WTC11 (cell line): ENCODE results near the gene CDK11B. TPM values are rescaled to one million over a fixed set of nuclear protein-coding genes. Genes with fewer than 3 reads are reported as not detected.

Source experiments
- ATAC-seq: fragments of 200-7000 bp; cut with Tn5 transposase; 2 replicates; pipeline ENCODE4 v1.10.0; 2021; ENCODE audit warnings: mild to moderate bottlenecking, moderate library complexity
- CTCF ChIA-PET: fragments of 300-600 bp; sonication (Branson Sonifier 250); formaldehyde crosslinking; loops from one replicate; lab custom pipeline; 2021; ENCODE audit warnings: antibody characterized with exemption; lab: Charles Lee
- POLR2A ChIA-PET: fragments of 350-600 bp; sonication (Branson Sonifier 250); formaldehyde crosslinking; loops from one replicate; lab custom pipeline; 2021; ENCODE audit warnings: antibody characterized with exemption; lab: Charles Lee
- DNase-seq: peaks from one replicate; pipeline ENCODE4 v3.0.0; 2021; ENCODE audit warnings: low spot score
- H3K27ac Mint-ChIP-seq: 2 replicates; pipeline ENCODE4 v1.8.0; 2021; ENCODE audit warnings: mixed read lengths
- H3K27me3 Mint-ChIP-seq: 2 replicates; pipeline ENCODE4 v1.8.0; 2021; ENCODE audit warnings: low read depth, mild to moderate bottlenecking, moderate library complexity, mixed read lengths
- H3K36me3 Mint-ChIP-seq: 2 replicates; pipeline ENCODE4 v1.8.0; 2021; ENCODE audit warnings: mixed read lengths
- H3K4me1 Mint-ChIP-seq: 2 replicates; pipeline ENCODE4 v1.8.0; 2022; ENCODE audit warnings: mixed read lengths
- H3K4me3 Mint-ChIP-seq: 2 replicates; pipeline ENCODE4 v1.8.0; 2021; ENCODE audit warnings: mild to moderate bottlenecking, moderate library complexity, mixed read lengths
- H3K9me3 Mint-ChIP-seq: 2 replicates; pipeline ENCODE4 v1.8.0; 2021; ENCODE audit warnings: mixed read lengths
- CREM ChIP-seq: sonication (generic); formaldehyde crosslinking; IDR thresholded peaks from 2 replicates; pipeline ENCODE4 v1.8.1; 2022; ENCODE audit warnings: mild to moderate bottlenecking, missing genetic modification reagents, moderate library complexity
- ELF4 ChIP-seq: sonication (generic); formaldehyde crosslinking; IDR thresholded peaks from 2 replicates; pipeline ENCODE4 v1.8.1; 2022; ENCODE audit warnings: low read depth, mild to moderate bottlenecking, moderate library complexity, missing genetic modification reagents
- ETV6 ChIP-seq: sonication (generic); formaldehyde crosslinking; IDR thresholded peaks from 2 replicates; pipeline ENCODE4 v1.8.1; 2022; ENCODE audit warnings: mild to moderate bottlenecking, missing genetic modification reagents
- KAT7 ChIP-seq: sonication (generic); formaldehyde crosslinking; IDR thresholded peaks from 2 replicates; pipeline ENCODE4 v1.8.1; 2023; ENCODE audit warnings: missing genetic modification reagents, mild to moderate bottlenecking, borderline replicate concordance
- NFATC4 ChIP-seq: fragments of 250-450 bp; sonication (Bioruptor Pico); IDR thresholded peaks from 2 replicates; pipeline ENCODE4 v1.9.0; 2021; ENCODE audit warnings: mild to moderate bottlenecking
- ZNF263 ChIP-seq: sonication (generic); formaldehyde crosslinking; IDR thresholded peaks from 2 replicates; pipeline ENCODE4 v1.8.1; 2022; ENCODE audit warnings: low read depth, mild to moderate bottlenecking, moderate library complexity, missing genetic modification reagents
- total RNA-seq: library from RNA; stranded (reverse); gene quantifications from 3 replicates; pipeline ENCODE4 v1.2.3, GENCODE V29; 2021
- TF ChIP-seq, protein P1 (sequence below): sonication (generic); formaldehyde crosslinking; IDR thresholded peaks from 2 replicates; pipeline ENCODE4 v1.8.1; 2022; ENCODE audit warnings: mild to moderate bottlenecking, missing genetic modification reagents, moderate library complexity, borderline replicate concordance
- TF ChIP-seq, protein P2 (sequence below): sonication (generic); formaldehyde crosslinking; conservative IDR thresholded peaks from 2 replicates; pipeline ENCODE4 v1.8.1; 2023; ENCODE audit warnings: mild to moderate bottlenecking, low read depth, missing genetic modification reagents, moderate library complexity
- TF ChIP-seq, protein P3 (sequence below): sonication (generic); formaldehyde crosslinking; IDR thresholded peaks from 2 replicates; pipeline ENCODE4 v1.8.0; 2022; ENCODE audit warnings: missing genetic modification reagents
- TF ChIP-seq, protein P4 (sequence below): sonication (generic); formaldehyde crosslinking; IDR thresholded peaks from 2 replicates; pipeline ENCODE4 v1.8.0; 2023; ENCODE audit warnings: missing genetic modification reagents
- TF ChIP-seq, protein P5 (sequence below): sonication (generic); formaldehyde crosslinking; IDR thresholded peaks from 2 replicates; pipeline ENCODE4 v1.8.0; 2023; ENCODE audit warnings: missing genetic modification reagents, mild to moderate bottlenecking, borderline replicate concordance

The CDK11B gene
- total RNA-seq, 1 experiment from 2014 or later: 41.2 TPM

DNA sequence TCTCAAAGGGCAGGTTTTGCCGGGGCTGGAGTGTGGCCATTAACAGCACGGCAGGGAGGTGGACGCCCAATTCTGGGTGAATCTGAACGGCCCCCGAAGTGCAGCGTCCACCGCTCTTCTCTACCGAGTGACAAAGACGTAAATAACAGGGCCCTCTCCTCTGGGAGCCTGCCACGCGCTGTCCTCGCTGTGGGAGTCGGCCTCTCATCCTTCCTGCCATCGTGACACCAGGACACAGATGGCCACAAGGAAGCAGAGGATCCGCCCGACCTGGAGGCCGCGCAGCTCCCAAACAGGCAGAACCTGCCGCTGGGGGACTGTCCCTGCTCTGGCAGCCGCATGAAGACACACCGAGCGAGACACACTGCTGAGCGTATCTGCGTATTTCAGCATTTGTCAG, 12.1 kb upstream of the CDK11B start (continued):
- TF ChIP-seq, protein P1, sequence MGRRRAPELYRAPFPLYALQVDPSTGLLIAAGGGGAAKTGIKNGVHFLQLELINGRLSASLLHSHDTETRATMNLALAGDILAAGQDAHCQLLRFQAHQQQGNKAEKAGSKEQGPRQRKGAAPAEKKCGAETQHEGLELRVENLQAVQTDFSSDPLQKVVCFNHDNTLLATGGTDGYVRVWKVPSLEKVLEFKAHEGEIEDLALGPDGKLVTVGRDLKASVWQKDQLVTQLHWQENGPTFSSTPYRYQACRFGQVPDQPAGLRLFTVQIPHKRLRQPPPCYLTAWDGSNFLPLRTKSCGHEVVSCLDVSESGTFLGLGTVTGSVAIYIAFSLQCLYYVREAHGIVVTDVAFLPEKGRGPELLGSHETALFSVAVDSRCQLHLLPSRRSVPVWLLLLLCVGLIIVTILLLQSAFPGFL (CRISPR knock-in tag): no peak
- TF ChIP-seq, protein P2, sequence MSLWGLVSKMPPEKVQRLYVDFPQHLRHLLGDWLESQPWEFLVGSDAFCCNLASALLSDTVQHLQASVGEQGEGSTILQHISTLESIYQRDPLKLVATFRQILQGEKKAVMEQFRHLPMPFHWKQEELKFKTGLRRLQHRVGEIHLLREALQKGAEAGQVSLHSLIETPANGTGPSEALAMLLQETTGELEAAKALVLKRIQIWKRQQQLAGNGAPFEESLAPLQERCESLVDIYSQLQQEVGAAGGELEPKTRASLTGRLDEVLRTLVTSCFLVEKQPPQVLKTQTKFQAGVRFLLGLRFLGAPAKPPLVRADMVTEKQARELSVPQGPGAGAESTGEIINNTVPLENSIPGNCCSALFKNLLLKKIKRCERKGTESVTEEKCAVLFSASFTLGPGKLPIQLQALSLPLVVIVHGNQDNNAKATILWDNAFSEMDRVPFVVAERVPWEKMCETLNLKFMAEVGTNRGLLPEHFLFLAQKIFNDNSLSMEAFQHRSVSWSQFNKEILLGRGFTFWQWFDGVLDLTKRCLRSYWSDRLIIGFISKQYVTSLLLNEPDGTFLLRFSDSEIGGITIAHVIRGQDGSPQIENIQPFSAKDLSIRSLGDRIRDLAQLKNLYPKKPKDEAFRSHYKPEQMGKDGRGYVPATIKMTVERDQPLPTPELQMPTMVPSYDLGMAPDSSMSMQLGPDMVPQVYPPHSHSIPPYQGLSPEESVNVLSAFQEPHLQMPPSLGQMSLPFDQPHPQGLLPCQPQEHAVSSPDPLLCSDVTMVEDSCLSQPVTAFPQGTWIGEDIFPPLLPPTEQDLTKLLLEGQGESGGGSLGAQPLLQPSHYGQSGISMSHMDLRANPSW (CRISPR knock-in tag): no peak
- TF ChIP-seq ETV6: no peak
- TF ChIP-seq, protein P3, sequence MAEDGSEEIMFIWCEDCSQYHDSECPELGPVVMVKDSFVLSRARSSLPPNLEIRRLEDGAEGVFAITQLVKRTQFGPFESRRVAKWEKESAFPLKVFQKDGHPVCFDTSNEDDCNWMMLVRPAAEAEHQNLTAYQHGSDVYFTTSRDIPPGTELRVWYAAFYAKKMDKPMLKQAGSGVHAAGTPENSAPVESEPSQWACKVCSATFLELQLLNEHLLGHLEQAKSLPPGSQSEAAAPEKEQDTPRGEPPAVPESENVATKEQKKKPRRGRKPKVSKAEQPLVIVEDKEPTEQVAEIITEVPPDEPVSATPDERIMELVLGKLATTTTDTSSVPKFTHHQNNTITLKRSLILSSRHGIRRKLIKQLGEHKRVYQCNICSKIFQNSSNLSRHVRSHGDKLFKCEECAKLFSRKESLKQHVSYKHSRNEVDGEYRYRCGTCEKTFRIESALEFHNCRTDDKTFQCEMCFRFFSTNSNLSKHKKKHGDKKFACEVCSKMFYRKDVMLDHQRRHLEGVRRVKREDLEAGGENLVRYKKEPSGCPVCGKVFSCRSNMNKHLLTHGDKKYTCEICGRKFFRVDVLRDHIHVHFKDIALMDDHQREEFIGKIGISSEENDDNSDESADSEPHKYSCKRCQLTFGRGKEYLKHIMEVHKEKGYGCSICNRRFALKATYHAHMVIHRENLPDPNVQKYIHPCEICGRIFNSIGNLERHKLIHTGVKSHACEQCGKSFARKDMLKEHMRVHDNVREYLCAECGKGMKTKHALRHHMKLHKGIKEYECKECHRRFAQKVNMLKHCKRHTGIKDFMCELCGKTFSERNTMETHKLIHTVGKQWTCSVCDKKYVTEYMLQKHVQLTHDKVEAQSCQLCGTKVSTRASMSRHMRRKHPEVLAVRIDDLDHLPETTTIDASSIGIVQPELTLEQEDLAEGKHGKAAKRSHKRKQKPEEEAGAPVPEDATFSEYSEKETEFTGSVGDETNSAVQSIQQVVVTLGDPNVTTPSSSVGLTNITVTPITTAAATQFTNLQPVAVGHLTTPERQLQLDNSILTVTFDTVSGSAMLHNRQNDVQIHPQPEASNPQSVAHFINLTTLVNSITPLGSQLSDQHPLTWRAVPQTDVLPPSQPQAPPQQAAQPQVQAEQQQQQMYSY: no peak
- no peak for TF ChIP-seq CREM (CRISPR knock-in tag)

DNA sequence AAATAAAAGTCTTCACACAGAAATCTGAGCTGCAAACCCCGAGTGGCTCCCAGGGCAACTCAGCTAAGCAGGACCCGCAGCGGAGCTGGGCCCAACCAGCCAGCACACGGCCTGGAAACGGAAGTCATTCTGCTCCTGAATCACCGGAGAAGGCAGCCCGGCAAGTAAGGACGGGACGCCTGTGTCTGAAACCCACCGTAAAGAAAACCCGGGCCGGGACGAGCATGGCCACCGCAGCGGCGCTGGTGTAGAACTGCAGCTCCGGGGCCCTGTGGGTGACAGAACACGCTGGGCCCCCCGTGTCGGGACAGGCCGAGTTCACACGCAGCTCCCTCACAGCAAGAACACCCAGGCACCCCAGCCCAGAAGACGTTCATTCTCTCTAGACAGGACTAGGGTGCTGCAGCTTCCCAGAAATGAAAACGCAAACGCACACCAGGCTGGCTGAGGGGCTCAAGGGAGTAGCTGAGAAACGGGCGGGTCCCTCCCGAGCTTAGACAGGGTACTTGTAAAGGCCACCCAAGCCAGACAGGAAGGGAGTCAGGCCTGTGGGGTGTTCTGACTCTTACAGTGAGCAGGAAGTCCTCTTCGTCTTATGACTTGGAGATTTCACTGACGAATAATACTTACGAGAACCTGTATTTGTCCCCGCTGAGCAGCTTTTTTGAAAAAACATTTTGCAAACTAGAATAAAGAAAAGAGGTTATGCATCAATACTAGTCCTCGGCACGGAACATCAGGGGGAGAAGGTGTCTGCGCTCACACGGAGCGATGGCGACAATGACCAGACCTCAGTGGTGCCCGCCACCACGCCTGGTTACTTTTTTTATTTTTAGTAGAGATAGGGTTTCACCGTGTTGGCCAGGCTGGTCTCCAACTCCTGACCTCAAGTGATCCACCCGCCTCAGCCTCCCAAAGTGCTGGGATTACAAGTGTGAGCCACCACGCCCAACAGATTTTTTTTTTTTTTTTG, 10.9 kb upstream of the CDK11B start:
- DNase-seq (no peak), ATAC-seq (no peak)
- POLR2A ChIA-PET: no interaction called here
- TF ChIP-seq ELF4 (no peak), KAT7 (CRISPR knock-in tag) (no peak)
- TF ChIP-seq, protein P4, sequence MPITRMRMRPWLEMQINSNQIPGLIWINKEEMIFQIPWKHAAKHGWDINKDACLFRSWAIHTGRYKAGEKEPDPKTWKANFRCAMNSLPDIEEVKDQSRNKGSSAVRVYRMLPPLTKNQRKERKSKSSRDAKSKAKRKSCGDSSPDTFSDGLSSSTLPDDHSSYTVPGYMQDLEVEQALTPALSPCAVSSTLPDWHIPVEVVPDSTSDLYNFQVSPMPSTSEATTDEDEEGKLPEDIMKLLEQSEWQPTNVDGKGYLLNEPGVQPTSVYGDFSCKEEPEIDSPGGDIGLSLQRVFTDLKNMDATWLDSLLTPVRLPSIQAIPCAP (CRISPR knock-in tag): no peak
- TF ChIP-seq, protein P1 (CRISPR knock-in tag): no peak
- CTCF ChIA-PET: interaction anchor here (1.9 kb wide), 1 partner anchor 9 kb away, joined by 15 read pairs; no protein-coding TSS in a partner anchor
- H3K4me3 Mint-ChIP-seq: no peak overlapping the region
- peaks cover 39% of the 10 kb centered on the region for H3K36me3 Mint-ChIP-seq
- H3K4me1 Mint-ChIP-seq: no peaks in the 10 kb centered on the region
- H3K9me3 Mint-ChIP-seq: no peaks in the 10 kb centered on the region
- no peak overlapping the region for H3K27ac Mint-ChIP-seq
- H3K27me3 Mint-ChIP-seq: no peaks in the 10 kb centered on the region

DNA sequence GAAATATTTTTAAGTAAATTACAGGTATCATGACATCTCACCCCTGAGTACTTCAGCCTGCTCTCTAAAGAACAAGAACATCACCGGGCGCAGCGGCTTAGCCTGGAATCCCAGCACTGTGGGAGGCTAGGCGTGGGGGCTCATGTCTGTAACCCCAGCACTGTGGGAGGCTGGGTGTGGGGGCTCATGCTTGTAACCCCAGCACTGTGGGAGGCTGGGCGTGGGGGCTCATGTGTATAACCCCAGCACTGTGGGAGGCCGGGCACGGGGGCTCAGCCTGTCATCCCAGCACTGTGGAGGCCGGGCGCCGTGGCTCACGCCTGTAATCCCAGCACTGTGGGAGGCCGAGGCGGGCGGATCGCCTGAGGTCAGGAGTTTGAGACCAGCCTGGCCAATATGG, 7.7 kb upstream of the CDK11B start:
- no peaks in the 10 kb centered on the region for H3K4me1 Mint-ChIP-seq
- no peaks in the 10 kb centered on the region for H3K27me3 Mint-ChIP-seq
- H3K27ac Mint-ChIP-seq: no peak overlapping the region
- H3K4me3 Mint-ChIP-seq: no peak overlapping the region
- no peak for TF ChIP-seq NFATC4
- TF ChIP-seq ZNF263 (CRISPR knock-in tag): no peak
- TF ChIP-seq, protein P5, sequence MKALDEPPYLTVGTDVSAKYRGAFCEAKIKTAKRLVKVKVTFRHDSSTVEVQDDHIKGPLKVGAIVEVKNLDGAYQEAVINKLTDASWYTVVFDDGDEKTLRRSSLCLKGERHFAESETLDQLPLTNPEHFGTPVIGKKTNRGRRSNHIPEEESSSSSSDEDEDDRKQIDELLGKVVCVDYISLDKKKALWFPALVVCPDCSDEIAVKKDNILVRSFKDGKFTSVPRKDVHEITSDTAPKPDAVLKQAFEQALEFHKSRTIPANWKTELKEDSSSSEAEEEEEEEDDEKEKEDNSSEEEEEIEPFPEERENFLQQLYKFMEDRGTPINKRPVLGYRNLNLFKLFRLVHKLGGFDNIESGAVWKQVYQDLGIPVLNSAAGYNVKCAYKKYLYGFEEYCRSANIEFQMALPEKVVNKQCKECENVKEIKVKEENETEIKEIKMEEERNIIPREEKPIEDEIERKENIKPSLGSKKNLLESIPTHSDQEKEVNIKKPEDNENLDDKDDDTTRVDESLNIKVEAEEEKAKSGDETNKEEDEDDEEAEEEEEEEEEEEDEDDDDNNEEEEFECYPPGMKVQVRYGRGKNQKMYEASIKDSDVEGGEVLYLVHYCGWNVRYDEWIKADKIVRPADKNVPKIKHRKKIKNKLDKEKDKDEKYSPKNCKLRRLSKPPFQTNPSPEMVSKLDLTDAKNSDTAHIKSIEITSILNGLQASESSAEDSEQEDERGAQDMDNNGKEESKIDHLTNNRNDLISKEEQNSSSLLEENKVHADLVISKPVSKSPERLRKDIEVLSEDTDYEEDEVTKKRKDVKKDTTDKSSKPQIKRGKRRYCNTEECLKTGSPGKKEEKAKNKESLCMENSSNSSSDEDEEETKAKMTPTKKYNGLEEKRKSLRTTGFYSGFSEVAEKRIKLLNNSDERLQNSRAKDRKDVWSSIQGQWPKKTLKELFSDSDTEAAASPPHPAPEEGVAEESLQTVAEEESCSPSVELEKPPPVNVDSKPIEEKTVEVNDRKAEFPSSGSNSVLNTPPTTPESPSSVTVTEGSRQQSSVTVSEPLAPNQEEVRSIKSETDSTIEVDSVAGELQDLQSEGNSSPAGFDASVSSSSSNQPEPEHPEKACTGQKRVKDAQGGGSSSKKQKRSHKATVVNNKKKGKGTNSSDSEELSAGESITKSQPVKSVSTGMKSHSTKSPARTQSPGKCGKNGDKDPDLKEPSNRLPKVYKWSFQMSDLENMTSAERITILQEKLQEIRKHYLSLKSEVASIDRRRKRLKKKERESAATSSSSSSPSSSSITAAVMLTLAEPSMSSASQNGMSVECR: no peak
- POLR2A ChIA-PET: no interaction called here
- ATAC-seq: no peak
- H3K36me3 Mint-ChIP-seq: peaks cover 25% of the 10 kb centered on the region
- CTCF ChIA-PET: interaction anchor here (0.7 to 2.2 kb wide), 7 partner anchors 12 to 52 kb away, joined by 3 to 48 read pairs (median 6); partner anchors contain the start of gene MIB2
- DNase-seq: no peak
- no peaks in the 10 kb centered on the region for H3K9me3 Mint-ChIP-seq
